A673 (cell line): ENCODE data around the gene GMDS.

ENCODE experiments used
- CTCF ChIP-seq: fragments of 300-800, 200-600 bp; sonication (generic); conservative IDR thresholded peaks from 2 replicates; pipeline ENCODE4 v1.5.1; 2017; ENCODE audit warnings: low read depth, mild to moderate bottlenecking, antibody characterized with exemption, low read length, moderate library complexity, mixed read lengths
- EZH2 ChIP-seq: fragments of 200-600 bp; sonication (generic); IDR thresholded peaks from 2 replicates; pipeline ENCODE4 v1.6.1; 2017; ENCODE audit warnings: borderline replicate concordance, low read depth, mild to moderate bottlenecking, mixed read lengths, antibody characterized with exemption, low read length; ENCODE audit not compliant: poor library complexity, severe bottlenecking

GRCh38 chr6:2134554-2134953 is 110.9 kb downstream of the GMDS start:
- no peak for TF ChIP-seq CTCF
- no peak for TF ChIP-seq EZH2
